ENCODE data around the gene LONRF2. TPM values are rescaled to one million over a fixed set of nuclear protein-coding genes. Genes with fewer than 3 reads are reported as not detected.

Gene LONRF2
- polyA plus RNA-seq, 1 donor (not counting 4 experiments of a cell fraction or from before 2014, with no cell fraction given): not detected

DNA sequence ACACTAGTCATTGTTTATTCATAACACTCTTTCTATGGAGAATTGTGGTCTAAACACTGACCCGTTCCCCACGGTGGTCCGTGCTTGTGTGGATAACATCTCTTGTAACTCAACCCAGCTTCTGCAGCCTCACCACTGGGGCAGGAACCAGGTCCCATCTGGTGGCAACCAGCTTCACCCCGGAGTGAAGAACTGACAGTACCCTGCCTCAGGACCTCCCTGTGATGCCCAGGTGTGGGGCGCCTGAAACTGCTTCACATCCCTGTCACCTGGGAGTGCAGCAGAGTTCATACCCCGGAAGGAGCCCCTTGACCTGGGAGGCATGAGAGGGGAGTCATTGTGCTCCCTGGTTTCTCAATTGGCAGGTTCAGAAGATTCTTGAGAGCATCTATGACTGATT, 81.1 kb downstream of the LONRF2 start:
- Histone ChIP-seq H3K27me3 (ENCODE audit: control insufficient read depth, extremely low read depth, insufficient read depth, low read length) (no peaks in the 10 kb centered on the region), H3K27ac (ENCODE audit: control insufficient read depth, insufficient read depth, low read length) (no peak overlapping the region), H3K36me3 (ENCODE audit: control insufficient read depth in 2 of 2, extremely low read depth in 1 of 2, insufficient read depth in 2 of 2, low read length in 2 of 2) (no peaks in the 10 kb centered on the region), H4K20me1 (ENCODE audit: control insufficient read depth, extremely low read depth, insufficient read depth, low read length) (no peaks in the 10 kb centered on the region), H2AFZ (ENCODE audit: control insufficient read depth, low read length) (no peak overlapping the region), H3K4me1 (ENCODE audit: control insufficient read depth, extremely low read depth, insufficient read depth, low read length) (no peaks in the 10 kb centered on the region), H3K4me2 (ENCODE audit: control insufficient read depth, extremely low read depth, insufficient read depth, low read depth, low read length) (no peak overlapping the region), H3K9ac (ENCODE audit: control insufficient read depth, extremely low read depth, insufficient read depth, low read length) (no peak overlapping the region), H3K4me3 (ENCODE audit: control insufficient read depth in 2 of 3, extremely low read depth in 1 of 3, insufficient read depth in 2 of 3, low read depth in 1 of 3, low read length in 3 of 3) (no peak overlapping the region), H3K9me3 (ENCODE audit: control insufficient read depth, low read depth, low read length) (no peaks in the 10 kb centered on the region), H3K9me1 (ENCODE audit: control insufficient read depth, extremely low read depth, insufficient read depth, low read length) (no peaks in the 10 kb centered on the region), H3K79me2 (ENCODE audit: control insufficient read depth, insufficient read depth, low read length) (no peaks in the 10 kb centered on the region)
- DNase-seq (ENCODE audit: low read depth, low spot score) (no peak), FAIRE-seq (no peak)
- dilution Hi-C loops (cut with MboI; ENCODE audit: extremely low pct_ligation_motif_present, low sequenced_read_pairs): no loop called here
- TF ChIP-seq, protein P1, sequence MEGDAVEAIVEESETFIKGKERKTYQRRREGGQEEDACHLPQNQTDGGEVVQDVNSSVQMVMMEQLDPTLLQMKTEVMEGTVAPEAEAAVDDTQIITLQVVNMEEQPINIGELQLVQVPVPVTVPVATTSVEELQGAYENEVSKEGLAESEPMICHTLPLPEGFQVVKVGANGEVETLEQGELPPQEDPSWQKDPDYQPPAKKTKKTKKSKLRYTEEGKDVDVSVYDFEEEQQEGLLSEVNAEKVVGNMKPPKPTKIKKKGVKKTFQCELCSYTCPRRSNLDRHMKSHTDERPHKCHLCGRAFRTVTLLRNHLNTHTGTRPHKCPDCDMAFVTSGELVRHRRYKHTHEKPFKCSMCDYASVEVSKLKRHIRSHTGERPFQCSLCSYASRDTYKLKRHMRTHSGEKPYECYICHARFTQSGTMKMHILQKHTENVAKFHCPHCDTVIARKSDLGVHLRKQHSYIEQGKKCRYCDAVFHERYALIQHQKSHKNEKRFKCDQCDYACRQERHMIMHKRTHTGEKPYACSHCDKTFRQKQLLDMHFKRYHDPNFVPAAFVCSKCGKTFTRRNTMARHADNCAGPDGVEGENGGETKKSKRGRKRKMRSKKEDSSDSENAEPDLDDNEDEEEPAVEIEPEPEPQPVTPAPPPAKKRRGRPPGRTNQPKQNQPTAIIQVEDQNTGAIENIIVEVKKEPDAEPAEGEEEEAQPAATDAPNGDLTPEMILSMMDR (optimal IDR thresholded peaks at IDR 0.05 in 1 of 3, IDR thresholded peaks at IDR 0.05 in 1 of 3, conservative IDR thresholded peaks at IDR 0.05 in 1 of 3; ENCODE audit: extremely low read depth in 1 of 3, insufficient read depth in 2 of 3, low read length in 3 of 3): no peak
- no peak for TF ChIP-seq EZH2 (IDR thresholded peaks at IDR 0.05; ENCODE audit: low read length)

DNA sequence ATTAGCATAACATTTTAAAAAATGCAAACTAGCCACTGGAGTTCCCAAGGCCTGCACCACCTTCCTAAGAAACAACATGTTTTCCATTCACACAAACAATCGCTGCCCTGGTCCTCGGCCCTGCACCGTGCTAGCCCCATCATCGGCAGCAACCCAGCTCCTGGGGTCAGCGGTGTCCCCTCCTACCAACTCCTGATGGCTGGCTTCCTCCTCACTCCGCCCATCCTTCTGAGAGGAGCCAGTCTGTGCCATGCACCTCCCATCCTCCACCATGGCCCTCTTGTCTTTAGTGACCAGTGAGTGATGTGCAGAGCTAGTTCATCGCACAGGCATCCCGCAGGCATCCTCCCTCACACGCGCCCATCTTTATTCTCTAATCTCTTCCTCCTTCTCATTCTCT, 81.9 kb downstream of the LONRF2 start:
- no peak for TF ChIP-seq EZH2 (IDR thresholded peaks at IDR 0.05; ENCODE audit: low read length)
- TF ChIP-seq, protein P1 (optimal IDR thresholded peaks at IDR 0.05 in 1 of 3, IDR thresholded peaks at IDR 0.05 in 1 of 3, conservative IDR thresholded peaks at IDR 0.05 in 1 of 3; ENCODE audit: extremely low read depth in 1 of 3, insufficient read depth in 2 of 3, low read length in 3 of 3): no peak
- H3K27me3 ChIP-seq (ENCODE audit: control insufficient read depth, extremely low read depth, insufficient read depth, low read length): no peaks in the 10 kb centered on the region
- H3K36me3 ChIP-seq (ENCODE audit: control insufficient read depth in 2 of 2, extremely low read depth in 1 of 2, insufficient read depth in 2 of 2, low read length in 2 of 2): no peaks in the 10 kb centered on the region
- no peak overlapping the region for H3K4me3 ChIP-seq (ENCODE audit: control insufficient read depth in 2 of 3, extremely low read depth in 1 of 3, insufficient read depth in 2 of 3, low read depth in 1 of 3, low read length in 3 of 3)
- H3K9me3 ChIP-seq (ENCODE audit: control insufficient read depth, low read depth, low read length): no peaks in the 10 kb centered on the region
- H3K4me2 ChIP-seq (ENCODE audit: control insufficient read depth, extremely low read depth, insufficient read depth, low read depth, low read length): no peak overlapping the region
- no peaks in the 10 kb centered on the region for H3K4me1 ChIP-seq (ENCODE audit: control insufficient read depth, extremely low read depth, insufficient read depth, low read length)
- no peaks in the 10 kb centered on the region for H3K79me2 ChIP-seq (ENCODE audit: control insufficient read depth, insufficient read depth, low read length)
- no peak overlapping the region for H2AFZ ChIP-seq (ENCODE audit: control insufficient read depth, low read length)
- no peak overlapping the region for H3K27ac ChIP-seq (ENCODE audit: control insufficient read depth, insufficient read depth, low read length)
- FAIRE-seq (no peak), DNase-seq (ENCODE audit: low read depth, low spot score) (no peak)
- no peaks in the 10 kb centered on the region for H4K20me1 ChIP-seq (ENCODE audit: control insufficient read depth, extremely low read depth, insufficient read depth, low read length)
- dilution Hi-C loops (cut with MboI; ENCODE audit: extremely low pct_ligation_motif_present, low sequenced_read_pairs): no loop called here
- no peaks in the 10 kb centered on the region for H3K9me1 ChIP-seq (ENCODE audit: control insufficient read depth, extremely low read depth, insufficient read depth, low read length)
- H3K9ac ChIP-seq (ENCODE audit: control insufficient read depth, extremely low read depth, insufficient read depth, low read length): no peak overlapping the region

All from keratinocyte (primary cell).